D341Med (cell line): ENCODE data around the gene FMN1.

ENCODE experiments used
- DNase-seq: peaks from one replicate; pipeline ENCODE4 v3.0.0; 2012; ENCODE audit warnings: low spot score

The FMN1 gene, protein sequence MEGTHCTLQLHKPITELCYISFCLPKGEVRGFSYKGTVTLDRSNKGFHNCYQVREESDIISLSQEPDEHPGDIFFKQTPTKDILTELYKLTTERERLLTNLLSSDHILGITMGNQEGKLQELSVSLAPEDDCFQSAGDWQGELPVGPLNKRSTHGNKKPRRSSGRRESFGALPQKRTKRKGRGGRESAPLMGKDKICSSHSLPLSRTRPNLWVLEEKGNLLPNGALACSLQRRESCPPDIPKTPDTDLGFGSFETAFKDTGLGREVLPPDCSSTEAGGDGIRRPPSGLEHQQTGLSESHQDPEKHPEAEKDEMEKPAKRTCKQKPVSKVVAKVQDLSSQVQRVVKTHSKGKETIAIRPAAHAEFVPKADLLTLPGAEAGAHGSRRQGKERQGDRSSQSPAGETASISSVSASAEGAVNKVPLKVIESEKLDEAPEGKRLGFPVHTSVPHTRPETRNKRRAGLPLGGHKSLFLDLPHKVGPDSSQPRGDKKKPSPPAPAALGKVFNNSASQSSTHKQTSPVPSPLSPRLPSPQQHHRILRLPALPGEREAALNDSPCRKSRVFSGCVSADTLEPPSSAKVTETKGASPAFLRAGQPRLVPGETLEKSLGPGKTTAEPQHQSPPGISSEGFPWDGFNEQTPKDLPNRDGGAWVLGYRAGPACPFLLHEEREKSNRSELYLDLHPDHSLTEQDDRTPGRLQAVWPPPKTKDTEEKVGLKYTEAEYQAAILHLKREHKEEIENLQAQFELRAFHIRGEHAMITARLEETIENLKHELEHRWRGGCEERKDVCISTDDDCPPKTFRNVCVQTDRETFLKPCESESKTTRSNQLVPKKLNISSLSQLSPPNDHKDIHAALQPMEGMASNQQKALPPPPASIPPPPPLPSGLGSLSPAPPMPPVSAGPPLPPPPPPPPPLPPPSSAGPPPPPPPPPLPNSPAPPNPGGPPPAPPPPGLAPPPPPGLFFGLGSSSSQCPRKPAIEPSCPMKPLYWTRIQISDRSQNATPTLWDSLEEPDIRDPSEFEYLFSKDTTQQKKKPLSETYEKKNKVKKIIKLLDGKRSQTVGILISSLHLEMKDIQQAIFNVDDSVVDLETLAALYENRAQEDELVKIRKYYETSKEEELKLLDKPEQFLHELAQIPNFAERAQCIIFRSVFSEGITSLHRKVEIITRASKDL (N-terminal part only)

DNA sequence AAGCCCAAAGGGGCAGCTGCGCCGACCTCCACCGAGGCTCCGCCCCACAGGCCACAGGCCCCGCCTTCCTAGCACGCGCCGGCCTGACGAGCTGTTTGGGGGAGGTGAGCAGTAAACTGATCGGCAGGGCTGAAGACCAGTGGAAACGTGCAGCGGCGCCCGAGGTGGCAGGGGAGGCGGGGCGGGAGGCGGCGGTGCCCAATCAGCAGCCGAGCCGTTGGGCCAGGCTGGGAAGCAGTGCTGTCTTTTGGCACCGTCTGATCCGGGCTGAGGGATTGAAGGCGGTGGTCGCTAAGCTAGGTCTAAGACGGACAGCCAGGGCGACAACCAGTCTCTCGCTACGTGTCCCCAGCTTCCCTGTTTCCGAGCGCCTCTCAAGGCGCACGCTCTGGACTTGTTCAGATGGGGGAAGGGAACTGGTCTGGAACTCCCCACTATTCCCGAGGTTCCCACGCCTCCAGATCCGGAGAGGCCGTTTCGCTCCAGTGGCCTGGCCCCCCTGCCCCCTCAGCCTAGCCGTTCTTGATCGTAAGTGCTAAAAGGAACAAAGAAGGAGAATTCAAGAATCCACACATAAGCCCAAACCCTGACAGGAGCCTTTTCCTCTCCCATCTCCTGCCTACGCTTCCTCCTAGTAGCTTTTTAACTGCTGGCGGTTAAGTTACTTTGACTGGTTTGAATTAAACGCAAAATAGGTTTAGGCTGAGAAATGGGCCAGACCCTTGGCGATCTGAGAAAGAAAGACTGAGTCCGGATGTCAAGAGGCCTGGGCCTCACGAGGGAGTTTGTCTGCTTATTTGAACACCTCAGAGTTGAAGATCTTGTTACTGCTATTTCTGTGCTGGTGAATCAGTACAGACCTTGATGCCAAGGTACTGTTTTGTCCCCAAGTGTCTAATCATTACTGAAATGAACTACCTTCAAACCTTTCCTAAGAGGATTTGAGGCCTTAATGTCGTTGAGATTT, at the start of gene FMN1:
Gene FMN1, minus strand, starts transcription at position 11 of the 967 bp plus-strand sequence. CDS start 39,800 bp downstream, outside the sequence.
- DNase-seq = peak; percentile 93

DNA sequence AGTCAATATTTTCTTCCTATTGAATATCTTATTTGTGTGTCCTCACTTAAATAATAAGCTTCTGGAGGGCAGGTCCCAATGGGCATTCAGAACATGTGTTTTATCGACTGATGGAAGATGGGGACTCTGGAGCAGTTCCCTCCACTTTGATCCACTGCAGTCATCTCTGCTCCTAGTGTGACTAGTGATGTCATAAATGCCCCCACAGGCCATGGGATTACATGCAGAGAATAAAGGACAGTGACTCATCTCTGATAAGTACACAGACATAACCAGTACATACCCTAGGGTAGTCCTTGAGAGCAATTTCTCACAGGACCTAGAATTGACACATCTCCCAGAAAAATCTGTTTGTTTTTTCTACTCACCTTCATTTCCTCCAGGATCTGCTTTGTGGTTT, 49.4 kb upstream of the FMN1 start:
- no peak for DNase-seq

DNA sequence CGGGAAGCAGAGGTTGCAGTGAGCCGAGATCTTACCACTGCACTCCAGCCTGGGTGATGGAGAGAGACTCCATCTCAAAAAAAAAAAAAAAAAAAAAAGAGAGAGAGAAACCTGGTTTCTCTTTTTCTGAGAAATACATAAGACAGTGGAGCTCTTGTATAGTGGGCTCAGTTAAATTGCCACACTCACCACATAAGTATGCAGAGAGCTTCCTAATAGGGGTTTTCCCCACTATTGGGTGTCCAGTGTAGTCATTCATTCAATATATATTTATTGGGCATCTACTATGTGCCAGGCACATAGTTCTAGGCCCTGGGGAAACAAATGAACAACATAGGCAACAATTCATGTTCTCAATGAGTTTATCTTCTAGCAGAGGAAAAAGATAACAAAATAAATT, 48.9 kb upstream of the FMN1 start:
- no peak for DNase-seq

DNA sequence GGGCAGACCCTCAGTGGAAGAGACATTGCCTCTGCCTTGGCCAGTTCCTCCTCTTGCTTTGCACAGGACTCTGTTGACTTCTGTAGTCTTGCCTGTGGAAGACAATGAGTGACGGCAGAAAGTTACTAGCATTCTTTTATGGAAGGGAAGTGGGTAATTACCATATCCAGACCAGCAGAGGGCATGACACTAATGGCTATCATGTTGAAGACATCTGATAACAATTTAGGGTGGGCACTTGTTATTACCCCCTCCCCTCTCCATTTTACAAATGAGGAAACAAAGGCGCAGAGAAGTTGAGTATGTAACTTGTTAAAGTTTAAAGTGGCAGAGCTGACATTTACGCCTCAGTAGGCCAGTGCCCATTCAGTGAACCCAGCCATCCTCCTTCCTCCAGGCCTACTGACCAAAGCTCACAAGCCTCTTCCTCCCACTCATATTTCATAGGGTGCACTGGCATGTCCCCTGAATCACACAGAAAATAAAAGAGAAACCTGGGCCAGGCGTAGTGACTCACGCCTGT, 48.2 kb upstream of the FMN1 start:
- DNase-seq = no peak

DNA sequence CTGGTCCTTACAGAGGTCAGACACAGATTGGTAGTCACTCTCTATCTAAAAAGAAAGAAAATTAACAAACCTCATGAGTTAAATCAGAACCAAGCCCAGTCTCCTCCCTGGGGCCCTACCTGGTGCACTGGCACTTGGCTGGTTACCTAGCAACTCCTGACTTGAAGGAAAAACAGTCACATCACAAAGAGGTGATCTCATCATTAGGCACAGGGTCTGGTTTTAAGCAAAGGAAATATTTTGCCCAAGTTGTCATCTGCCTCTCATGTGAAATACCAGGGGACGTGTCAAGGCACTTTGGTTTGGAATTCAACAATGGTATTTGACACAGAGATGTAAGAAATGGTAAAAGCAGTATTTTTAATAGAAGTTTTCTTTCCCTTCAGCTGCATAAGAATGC, 47.7 kb upstream of the FMN1 start:
- no peak for DNase-seq

DNA sequence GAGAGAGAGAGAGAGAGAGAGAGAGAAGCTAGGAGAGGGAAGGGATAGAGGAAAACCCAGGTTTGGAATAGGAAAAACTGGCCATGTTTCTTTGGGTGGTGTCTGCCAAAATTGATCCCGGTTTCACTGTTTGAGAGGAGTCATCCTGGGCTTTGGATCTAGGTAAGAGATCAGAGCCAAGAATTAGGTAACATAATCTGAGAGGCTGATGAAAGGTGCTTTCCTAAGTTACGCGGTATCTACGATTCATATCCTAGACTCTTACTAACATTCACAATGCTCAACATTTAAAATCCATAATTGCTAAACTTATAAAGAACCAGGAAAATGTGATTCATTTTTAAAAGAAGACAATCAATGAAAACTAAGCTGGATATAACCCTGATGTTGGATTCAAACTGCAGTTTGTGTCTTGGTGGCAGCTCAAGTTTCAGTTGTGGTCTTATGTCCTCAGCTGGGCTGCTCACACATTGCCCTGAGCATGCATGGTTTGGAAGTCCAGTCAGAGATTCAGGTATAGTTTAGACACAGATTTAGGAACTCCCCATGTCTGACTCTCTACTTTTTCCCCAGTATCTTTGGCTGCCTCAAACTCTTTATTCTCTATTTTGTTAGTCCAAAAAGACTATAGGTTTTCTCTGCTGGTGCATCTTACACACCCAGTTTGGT, 42.5 kb upstream of the FMN1 start:
- DNase-seq = no peak

DNA sequence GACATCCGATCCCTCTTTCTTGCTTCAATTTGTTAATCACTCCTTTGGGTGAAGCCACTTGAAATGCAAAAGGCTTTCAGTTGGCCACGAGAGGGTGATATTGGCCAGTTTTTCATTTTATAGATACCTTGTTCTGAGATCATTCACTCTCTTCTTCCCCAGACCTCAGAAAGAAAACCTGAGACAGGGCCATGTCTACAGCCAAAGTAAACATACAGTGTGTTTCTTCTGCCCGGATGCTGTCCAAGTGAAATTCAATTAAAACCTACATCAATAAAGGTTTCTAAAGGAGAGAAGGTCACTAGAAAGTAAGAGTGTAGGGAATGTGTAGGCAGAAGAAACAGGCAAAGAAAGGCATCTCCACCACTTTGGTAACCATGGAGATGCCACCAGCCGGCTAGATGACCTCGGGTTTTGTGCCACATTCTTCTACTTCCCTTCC, 39.5 kb upstream of the FMN1 start:
- no peak for DNase-seq

DNA sequence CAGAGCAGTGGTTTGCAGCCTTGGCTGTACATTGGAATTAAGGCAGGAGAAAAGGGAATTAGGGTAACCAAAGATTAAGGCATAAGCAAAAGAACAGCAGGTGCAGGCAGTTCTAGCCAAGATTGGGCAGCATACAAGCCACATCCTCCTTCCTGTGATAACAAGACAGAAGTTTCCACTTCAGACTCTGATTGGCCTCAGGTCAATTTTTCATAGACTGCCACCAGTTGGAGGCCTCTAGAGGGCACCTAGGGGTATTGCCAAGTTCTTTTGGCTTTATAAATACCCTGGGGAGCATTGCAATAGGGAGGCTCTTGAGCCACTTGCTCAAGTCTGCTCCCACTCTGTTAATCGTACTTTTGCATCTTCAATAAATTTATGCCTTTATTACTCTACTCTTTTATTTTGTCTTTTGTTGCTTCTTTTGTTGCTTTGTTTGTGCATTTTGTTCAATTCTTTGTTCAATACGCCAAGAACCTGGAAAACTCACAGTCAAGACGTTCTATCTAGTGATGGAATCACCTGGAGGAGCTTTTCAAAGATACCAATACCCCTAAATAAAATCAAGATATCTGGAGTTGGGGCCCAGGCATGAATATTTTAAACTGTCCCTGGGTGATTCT, 32.2 kb upstream of the FMN1 start:
- DNase-seq = peak; percentile 54

DNA sequence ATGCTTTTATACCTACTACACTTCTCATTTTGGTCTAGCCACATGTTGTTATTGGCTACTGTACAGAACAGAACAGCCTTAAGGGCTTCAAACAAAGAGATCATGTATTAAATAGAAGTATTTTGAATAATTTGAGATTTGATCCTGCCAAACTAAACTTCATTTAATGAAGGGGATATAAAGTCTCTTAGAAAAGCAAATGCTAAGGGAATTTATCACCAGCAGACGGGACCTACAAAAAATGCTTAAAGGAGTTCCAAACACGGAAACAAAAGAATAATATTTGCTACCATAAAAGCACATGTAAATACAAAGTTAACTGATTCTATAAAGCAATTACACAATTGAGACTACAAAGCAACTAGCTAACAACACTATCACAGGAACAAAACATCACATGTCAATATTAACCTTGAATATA, 23.6 kb upstream of the FMN1 start:
- no peak for DNase-seq

DNA sequence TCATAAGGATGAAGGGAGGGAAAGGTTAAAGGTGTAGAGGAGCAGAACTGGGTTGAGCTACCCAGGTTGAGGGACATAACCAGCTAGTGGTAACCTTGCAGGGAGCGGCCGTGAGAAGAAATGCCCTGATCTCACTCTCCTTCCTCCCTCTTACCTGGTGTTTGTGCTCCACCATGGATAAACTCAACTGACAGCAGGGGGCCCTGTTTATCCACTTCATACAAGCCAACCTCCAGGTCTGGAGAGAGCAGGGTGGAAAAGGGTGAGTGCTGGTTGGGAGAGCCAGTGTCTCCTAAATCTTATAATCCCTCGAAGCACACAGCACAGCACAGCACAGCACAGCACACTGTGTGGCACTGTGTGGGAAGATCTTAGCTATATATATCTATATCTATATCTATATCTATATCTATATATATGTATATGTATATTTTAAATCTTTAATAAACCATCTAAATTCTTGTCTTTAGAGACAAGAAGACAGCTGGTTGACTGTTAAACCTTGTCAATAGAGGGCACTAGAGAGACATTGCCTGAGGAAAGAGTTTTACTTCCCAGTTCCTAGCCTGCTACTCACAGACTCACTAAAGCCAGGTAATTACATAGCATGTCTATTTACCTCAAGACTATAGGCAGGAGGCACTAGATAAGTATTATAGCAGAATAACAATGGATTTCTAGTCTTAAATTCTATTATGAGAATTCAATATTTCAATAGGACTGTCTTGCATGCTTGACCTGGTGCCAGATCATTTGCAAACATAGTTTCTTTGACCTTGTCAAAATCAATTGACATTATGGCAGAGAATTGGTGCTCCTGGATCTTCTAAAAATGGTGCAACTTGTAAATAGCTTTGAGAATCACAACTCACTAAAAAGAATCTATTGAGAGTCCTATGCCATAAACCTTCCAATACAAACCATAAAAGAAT, 21.7 kb upstream of the FMN1 start:
- DNase-seq = no peak

DNA sequence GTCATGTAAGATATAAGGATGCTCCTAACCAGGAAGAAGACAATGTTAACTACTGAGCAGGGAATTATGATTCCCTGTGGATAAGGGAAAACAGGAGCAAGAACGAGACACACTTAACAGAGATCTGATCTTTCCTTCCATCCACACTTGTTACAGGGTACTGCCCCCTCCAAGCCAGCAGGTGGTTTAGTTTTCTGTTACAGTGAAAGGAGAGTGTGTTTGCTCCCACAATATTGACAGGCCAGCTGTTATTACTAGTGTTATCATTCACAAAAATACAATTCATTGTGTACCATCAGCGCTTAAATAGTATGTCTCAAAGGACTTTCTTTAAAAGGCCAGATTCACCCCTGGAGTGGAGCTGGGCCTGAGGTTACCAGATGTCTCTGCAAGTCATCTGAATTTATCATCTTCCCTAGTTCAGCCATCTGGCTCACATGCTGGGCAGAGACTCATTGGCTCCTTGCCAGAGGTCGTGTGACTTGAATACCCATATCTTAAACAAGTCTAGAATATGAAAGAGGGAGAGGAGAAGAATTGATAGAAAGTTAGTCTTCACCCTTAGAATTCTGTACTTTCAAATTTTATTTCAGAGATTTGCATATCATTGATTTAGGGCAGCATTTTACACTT, 16.8 kb upstream of the FMN1 start:
- no peak for DNase-seq

DNA sequence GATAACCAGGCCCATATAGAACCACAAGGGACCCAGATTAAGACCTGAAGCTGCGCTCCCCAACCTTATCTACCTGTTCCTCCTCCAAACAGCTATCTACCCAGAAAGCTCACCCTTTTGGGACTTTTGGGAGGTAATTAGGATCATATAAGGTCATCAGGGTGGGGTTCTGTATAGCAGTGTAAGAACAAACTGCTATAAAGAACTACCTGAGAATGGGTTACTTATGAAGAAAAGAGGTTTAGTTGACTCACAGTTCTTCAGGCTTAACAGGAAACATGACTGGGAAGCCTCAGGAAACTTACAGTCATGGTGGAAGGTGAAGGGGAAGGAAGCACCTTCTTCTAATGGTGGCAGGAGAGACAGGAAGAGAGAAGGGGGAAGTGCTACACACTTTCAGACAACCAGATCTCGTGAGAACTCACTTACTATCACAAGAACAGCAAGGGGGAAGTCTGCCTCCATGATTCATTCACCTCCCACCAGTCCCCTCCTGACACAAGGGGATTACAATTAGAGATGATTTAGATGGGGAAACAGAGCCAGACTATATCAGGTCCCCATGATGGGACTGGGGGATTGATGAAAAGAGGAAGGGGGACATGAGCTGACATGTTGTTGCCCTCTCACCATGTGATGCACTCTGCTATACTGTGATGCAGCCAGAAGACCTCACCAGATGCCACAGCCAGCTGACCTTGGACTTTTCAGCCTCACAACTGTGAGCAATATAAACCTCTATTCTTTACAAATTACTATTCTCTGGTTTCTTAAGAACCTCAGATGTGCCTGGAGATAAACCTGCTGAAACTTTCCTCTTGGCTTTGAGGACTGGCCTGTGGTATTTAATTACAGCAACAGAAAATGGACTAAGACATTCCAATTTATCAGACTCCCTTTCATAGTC, 15.3 kb upstream of the FMN1 start:
- no peak for DNase-seq

DNA sequence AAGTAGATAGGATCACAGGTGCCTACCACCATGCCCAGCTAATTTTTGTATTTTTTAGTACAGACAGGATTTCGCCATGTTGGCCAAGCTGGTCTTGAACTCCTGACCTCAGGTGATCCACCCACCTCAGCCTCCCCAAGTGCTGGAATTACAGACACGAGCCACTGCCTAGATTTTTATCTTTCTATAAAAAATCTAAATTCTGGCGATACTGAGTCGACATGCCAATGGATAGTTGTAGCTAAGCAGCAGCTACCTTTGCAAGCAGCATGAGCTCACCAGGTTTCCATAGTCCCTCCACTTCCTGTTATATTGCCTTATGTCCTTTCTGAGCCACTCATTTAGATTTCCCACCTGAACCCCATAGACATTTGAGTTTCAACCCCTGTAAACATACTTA, 13.1 kb upstream of the FMN1 start:
- no peak for DNase-seq

DNA sequence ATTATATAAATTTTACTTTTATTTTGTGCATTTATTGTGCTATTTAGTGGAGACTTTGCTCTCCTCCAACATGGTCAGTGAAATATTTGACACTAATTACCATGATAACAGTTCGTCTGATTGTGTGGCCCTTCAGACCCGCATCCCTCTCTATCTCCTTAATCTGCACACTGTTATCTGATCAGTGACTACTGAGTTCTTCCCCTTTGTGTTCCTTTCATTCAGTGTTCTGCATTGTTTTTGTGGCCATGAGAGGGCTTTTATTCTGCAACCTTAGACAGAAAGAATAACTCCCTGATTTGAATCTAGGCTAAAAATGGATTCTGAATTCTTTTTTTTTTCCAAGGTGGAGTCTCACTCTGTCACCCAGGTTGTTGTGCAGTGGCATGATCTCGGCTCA, 11.9 kb upstream of the FMN1 start:
- no peak for DNase-seq

DNA sequence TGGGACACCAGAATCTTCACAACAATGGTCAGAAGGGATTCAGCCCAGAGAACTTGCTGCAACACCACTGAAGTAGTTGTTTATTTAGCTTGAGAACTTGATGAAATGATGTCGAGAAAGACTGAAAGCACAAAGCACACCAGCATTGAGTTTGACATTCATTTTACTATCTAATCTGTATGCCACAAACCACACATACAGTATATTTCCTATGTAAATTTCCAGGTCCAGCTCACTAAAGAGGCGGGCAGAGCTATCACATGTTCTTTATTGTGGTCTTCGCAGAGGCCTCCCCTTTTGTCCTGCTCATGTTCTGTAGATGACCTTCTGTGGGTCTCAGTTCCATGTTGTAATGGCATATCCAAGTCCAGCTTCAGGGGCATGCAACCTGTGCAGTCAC, 10.4 kb upstream of the FMN1 start:
- no peak for DNase-seq

DNA sequence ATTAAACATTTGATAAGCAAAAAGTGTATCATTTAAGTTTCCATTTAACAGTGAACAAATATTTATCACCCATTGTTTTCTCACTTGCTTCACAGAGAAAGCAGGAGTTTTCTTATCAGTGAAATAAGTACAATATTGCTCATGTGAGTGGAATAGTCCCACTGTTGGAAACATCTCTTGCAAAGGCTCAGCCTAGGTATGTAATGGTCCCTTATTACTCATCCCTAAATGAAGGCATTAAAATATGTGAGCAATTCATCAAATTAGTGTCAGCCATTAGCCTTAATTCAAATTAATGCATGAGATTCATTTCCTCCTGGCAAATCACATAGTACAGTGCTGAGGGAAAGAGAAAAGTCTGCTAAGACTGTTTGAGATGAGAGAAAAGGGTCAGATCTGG, 9.6 kb upstream of the FMN1 start:
- DNase-seq = no peak

DNA sequence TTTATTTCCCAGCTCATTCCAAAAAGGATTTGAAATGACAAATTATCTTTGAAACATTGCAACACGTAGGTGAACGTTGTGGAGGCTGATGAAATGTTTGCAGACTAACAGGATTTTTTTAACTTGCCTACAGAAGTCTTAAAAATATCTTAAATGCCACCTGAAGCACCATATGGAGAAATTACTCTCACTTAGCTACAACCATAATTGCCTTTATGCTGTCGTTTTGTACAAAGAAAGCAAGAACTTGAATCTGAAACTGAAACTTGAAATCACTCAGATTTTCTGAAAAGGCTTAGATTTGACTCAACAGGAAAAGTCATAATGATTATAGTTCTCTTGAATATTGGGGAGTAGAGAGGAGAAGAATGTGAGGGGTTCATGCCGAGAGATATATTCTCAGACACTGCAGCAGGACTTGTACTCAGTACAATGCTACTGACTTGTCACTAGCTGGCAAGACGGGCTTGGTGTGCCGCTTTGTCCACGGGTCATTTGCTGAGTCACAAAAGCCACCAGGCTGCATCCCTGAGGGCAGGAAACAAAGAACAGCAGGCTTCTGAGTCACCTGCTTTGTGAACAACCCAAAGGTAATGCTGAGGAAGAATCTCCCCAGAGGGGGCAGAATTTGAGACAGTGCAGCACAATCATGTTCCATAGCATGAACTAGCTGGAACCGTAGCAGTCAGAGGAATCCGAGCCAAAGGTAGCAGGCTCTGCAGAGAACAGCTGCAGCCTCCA, 7.1 kb upstream of the FMN1 start:
- no peak for DNase-seq
